ENCODE measurements around the gene SLC38A11.

Gene SLC38A11

DNA sequence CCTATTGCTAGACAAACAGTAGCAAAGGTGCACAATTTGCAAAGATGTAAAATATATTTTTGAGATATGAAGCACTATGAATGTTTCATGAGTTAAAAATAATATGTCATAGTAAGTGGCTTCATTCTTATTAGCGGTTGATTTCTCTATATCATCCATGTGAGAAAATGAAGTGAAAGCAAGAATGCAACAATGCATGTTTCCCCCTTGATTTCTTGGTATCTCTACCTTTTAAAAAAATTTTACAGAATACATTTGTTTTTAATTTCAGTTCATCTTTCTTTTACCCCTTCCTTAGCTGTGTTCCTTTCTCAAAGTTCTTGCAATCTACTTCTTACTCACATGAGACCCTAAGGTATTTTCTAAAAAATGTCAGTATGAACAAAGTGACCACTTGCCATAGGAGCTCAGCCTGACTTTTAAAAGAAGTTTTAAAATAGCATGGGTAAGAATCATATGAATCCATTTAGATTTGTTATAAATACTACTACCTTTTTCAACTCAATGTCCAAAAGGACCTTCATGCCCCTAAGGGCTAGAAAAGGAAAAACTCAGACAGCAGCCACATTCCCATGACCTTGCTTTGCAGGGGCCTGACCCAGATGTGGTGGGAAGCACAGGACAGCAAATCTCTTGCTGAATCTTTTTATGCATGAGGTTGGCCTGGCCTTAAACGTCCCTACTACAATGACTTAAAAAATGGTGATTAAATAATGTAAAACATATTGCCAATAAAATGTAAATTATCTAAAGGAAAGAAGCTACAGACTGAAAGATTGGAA is 14.8 kb upstream of the SLC38A11 start:
- DNase-seq (ENCODE audit: low read depth), result no peak

GRCh38 chr2:164967781-164968228 is 12.5 kb upstream of the SLC38A11 start:
- no peak for DNase-seq (ENCODE audit: low read depth)

GRCh38 chr2:164967361-164967760 is 12.0 kb upstream of the SLC38A11 start:
- no peak for DNase-seq (ENCODE audit: low read depth)

- DNase-seq (ENCODE audit: low read depth), result no peak
Observed at GRCh38 chr2:164964700-164965099, 9.4 kb upstream of the SLC38A11 start.

DNA sequence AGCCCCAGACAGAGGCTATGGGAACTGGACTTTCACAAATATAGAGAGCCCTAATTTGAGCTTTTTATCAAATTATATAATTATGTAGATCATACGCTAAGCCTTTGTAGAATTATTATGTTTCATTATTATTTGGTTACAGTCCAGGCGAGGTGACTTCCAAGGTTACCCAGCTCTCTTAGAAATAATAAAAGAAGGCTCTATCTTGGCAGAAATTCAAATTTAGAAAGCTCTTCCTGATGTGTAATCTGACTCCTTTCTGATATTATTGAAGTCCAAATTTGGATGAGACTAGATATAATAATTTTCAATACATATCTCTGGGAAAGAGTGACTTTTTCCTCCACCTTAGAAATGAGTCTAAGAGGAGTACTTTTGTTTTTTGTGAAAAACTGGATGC is 4.8 kb upstream of the SLC38A11 start:
- no peak for DNase-seq (ENCODE audit: low read depth)

GRCh38 chr2:164954186-164954585 is 1.1 kb downstream of the SLC38A11 start:
- no peak for DNase-seq (ENCODE audit: low read depth)

GRCh38 chr2:164953279-164953678 is 2.0 kb downstream of the SLC38A11 start:
- no peak for DNase-seq (ENCODE audit: low read depth)

DNA sequence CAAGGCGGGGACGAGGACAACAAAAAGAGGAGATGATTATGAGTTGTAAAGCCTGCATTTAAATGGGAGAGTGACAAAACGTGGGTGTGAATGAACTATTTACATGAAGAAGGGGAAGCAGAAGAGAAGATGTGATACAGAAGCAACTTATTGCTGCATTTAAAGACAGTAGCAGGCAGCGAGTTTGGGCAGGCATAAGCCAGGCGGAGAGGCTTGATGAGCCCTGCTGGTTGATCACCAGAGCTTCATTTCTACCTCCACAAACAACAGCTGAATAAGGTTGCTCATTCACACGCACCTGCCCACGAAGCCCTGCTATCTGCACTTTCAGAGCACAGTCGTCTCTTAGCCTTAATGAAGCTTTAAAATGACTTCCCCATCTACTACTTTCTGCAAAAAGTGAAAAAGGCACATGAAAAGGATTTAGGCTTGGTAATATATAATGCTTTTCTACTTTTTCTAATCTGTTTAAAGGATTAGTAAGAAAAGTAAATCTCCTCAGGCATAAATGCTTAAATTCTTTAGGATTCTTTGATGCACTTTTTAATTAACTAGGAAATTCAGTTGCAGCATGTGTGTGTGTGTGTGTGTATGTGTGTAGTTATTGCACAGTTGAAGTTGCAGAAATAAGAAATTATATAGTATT is 3.1 kb downstream of the SLC38A11 start:
- no peak for DNase-seq (ENCODE audit: low read depth)

DNA sequence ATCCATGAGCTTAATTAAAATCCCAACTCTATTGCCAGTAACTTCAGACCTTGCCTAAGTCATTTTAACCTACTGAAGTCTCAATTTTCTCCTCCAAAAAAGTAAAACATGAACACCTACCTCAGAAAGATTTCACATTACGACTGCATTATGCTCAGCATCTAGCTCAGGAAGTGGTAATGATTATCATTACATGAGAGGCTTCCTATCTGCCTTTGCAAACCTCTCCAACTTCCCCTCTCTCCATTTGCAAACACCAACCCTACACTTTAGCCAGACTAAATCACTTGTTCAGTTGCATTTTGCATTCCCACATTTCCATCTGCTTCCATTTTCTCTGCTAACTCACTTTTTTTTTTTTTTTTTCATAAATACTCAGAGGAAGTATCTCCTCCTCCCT is 6.8 kb downstream of the SLC38A11 start:
- no peak for DNase-seq (ENCODE audit: low read depth)

DNA sequence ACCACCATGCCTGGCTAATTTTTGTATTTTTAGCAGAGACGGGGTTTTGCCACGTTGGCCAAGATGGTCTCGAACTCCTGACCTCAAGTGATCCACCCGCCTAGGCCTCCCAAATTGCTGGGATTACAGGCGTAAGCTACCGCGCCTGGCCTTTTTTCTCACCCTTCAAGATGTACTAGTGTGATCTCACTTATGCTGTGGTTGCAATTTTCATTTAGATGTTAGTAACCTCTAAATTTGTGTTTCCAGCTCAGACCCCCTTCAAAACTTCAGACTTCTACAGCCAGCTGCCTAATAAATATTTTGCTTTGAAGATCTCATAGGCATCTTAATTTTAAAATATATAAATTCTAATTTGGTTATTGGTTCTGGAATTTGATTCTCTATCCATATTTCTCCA is 8.0 kb downstream of the SLC38A11 start:
- DNase-seq (ENCODE audit: low read depth), result no peak

GRCh38 chr2:164943289-164943688 is 12.0 kb downstream of the SLC38A11 start:
- no peak for DNase-seq (ENCODE audit: low read depth)

- DNase-seq (ENCODE audit: low read depth), result no peak
Observed at GRCh38 chr2:164937864-164938401, 17.4 kb downstream of the SLC38A11 start.

- no peak for DNase-seq (ENCODE audit: low read depth)
Observed at GRCh38 chr2:164935118-164936101, 19.9 kb downstream of the SLC38A11 start.

DNA sequence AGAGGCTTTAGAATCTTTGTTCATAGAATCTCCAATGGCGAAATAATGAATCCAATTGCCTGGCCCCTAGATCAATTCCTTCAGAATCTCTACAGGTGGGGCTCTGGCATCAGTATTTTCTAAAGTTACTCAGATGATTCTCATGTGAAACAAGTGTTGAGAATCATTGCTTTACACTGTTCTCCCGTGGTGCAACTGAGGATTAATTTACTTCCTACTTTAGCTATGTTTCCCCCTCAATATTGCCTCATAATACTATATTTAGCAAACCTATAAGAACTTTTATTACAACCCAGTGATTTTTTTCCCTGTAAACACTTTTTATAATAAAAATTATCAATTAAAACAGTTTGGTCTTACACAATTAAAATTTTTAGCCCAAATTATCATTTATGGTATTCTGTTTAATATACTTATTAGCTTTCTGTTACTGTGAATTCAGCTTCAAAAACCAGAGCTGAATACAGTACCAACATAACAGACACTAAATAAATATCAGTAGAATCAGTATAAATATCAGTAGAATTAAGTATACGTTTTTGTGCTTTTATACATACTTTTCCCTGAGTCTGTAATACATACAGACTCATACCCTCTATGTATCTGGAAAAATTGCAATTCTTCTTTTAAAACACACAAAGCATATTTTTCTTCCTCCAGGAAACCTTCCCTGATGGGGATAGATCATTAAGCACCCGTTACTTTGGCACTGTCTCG is 20.8 kb downstream of the SLC38A11 start:
- no peak for DNase-seq (ENCODE audit: low read depth)

DNA sequence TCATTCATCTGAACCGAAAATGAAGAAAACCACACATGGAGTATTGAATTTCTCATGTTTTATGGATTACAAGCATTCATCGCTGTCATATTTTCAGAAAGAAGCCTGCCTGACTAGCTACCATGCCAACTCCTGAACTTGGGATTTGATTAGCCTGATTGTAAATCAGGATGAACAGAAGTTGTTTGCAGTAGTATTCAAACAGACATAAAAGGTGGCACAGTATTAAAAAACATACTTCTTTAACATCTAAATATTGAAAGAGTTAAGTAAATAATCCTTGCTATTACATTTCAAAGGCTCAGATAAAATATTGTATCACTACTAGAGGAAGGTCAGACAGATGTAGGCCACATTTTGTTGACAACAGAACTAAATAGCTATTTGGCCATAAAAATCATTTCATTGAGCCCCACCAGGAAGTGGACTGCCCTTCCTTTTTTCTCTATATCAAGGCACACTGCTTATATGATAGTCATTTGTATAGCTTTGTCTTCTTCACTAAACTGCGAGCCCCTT is 21.6 kb downstream of the SLC38A11 start:
- no peak for DNase-seq (ENCODE audit: low read depth)

- no peak for DNase-seq (ENCODE audit: low read depth)
Observed at GRCh38 chr2:164932377-164932776, 22.9 kb downstream of the SLC38A11 start.

- no peak for DNase-seq (ENCODE audit: low read depth)
Observed at GRCh38 chr2:164928101-164928673, 27.1 kb downstream of the SLC38A11 start.

DNA sequence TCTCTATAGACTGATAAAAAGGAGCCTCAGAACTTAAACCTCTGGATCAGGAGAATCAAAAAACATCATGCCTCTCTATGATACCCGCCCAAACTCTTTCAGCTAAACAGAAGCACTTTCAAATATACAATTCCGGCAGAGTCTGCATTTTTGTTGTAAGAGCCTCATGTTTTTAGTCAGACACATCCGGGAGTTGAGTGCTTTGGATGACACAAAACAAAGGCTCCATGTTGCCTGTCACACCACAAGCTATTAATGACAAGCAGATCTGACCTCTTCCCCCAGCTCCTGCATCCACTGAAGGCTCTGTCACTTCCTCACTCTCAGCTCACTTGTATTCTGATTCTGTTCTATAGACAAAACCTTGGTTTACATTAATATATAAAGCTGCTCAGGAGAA is 33.2 kb downstream of the SLC38A11 start:
- no peak for DNase-seq (ENCODE audit: low read depth)

DNA sequence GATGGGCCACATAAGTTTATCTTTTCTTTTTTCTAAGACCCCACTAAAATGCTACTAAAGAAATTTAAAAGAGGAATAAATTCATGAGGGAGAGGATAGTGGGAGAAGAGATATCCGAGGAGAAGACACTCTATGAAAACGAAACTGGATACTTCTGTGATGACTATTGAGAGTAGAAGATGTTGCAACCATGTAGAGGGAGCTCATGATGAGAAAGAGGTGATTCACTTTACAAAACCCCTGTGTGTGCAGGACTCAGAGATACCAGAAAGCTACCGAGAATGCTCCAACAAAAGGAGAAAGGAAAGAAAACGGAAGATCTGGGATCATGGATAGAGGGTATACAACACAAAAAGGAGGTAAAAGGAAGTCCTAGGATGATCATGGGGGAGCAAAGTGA is 34.9 kb downstream of the SLC38A11 start:
- DNase-seq (ENCODE audit: low read depth), result no peak

DNA sequence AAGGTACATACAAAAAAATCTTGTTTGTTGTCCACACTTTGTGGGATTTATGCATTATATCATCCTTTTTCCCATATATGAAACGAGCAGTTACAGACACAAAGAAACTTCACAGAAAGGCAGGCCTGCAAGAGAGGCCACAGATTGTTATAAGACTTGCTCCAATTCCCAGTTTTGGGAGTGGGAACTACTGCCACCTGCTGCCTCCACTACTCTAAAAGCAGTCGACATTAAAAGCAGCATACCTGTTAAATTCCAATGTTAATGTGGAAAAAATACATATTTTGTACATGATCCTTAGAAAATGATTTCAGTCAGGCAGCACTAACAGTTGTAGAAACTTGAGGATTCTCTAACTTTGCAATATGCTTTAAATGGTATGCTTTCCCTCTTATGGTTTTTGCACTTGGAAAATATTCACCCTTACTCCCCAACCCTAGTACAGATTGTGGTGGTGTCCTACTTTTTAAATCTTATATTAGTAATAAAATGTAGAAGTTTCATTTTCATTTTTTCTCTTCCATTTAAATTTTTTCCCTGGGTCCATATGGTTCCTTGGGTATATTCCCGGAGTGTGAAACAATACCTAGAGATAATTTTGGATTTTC is 37.9 kb downstream of the SLC38A11 start:
- no peak for DNase-seq (ENCODE audit: low read depth)

GRCh38 chr2:164915566-164915965 is 39.8 kb downstream of the SLC38A11 start:
- DNase-seq (ENCODE audit: low read depth), result no peak
